Smooth muscle cell (in vitro differentiated cells): ENCODE results near the gene CHRNB1. TPM values are rescaled to one million over a fixed set of nuclear protein-coding genes. Genes with fewer than 3 reads are reported as not detected.

Experiments used
- DNase-seq: peaks from one replicate; lab custom pipeline; 2025; ENCODE audit not compliant: unreplicated experiment; lab: John Stamatoyannopoulos, UW
- H2AFZ ChIP-seq: fragments of 200-600 bp; sonication (generic); 2 replicates; pipeline ENCODE4 v1.6.0; 2016; ENCODE audit warnings: antibody characterized with exemption, low read depth, mild to moderate bottlenecking
- H3F3A ChIP-seq: fragments of 200-600 bp; sonication (generic); 2 replicates; pipeline ENCODE4 v1.6.0; 2017; ENCODE audit warnings: antibody characterized with exemption, low read depth
- H3K27ac ChIP-seq: fragments of 200-600 bp; sonication (generic); 2 replicates; pipeline ENCODE4 v1.5.1; 2016; ENCODE audit warnings: low read depth, mild to moderate bottlenecking
- H3K27me3 ChIP-seq: fragments of 200-600 bp; sonication (generic); 2 replicates; pipeline ENCODE4 v1.6.1; 2016; ENCODE audit warnings: low read depth, mild to moderate bottlenecking
- H3K36me3 ChIP-seq: fragments of 200-600 bp; sonication (generic); 2 replicates; pipeline ENCODE4 v1.5.1; 2016; ENCODE audit warnings: low read depth
- H3K4me1 ChIP-seq: fragments of 200-600 bp; sonication (generic); 2 replicates; pipeline ENCODE4 v1.5.1; 2016; ENCODE audit warnings: low read depth
- H3K4me2 ChIP-seq: fragments of 200-600 bp; sonication (generic); 2 replicates; pipeline ENCODE4 v1.6.0; 2016; ENCODE audit warnings: mild to moderate bottlenecking
- H3K4me3 ChIP-seq: fragments of 200-600 bp; sonication (generic); 2 replicates; pipeline ENCODE4 v1.5.1; 2016; ENCODE audit warnings: mild to moderate bottlenecking
- H3K79me2 ChIP-seq: fragments of 200-600 bp; sonication (generic); 2 replicates; pipeline ENCODE4 v1.6.0; 2016; ENCODE audit warnings: low read depth, mild to moderate bottlenecking
- H3K9ac ChIP-seq: fragments of 200-600 bp; sonication (generic); 2 replicates; pipeline ENCODE4 v1.6.0; 2016; ENCODE audit warnings: low read depth
- H3K9me3 ChIP-seq: fragments of 200-600 bp; sonication (generic); replicated peaks from 2 replicates; pipeline ENCODE4 v1.5.1; 2016; ENCODE audit warnings: low read depth
- H4K20me1 ChIP-seq: fragments of 200-600 bp; sonication (generic); 2 replicates; pipeline ENCODE4 v1.6.0; 2016; ENCODE audit warnings: low read depth
- WGBS: methylation state at CpG from one replicate; pipeline ENCODE4 v1.1.7; 2016; ENCODE audit warnings: low lambda C conversion rate; 5-methylcytosine and 5-hydroxymethylcytosine counted together
- polyA plus RNA-seq: library from polyadenylated mRNA; unstranded; fragments of >200 nt; fragmentation: Nextera tagmentation; extraction: Ambion mirVana; gene quantifications from 2 replicates; pipeline ENCODE4 v1.2.1, GENCODE V29; 2016
- total RNA-seq: library from RNA; depleted of rRNA; stranded (reverse); fragments of >200 nt; gene quantifications from 2 replicates; pipeline ENCODE4 v1.2.3, GENCODE V29; 2014
- TF ChIP-seq, protein P1 (sequence below): fragments of 200-600 bp; sonication (generic); IDR thresholded peaks from 2 replicates; pipeline ENCODE4 v1.5.1; 2017; ENCODE audit warnings: borderline replicate concordance, mild to moderate bottlenecking, antibody characterized with exemption; ENCODE audit not compliant: insufficient read depth, poor library complexity, severe bottlenecking

The CHRNB1 gene
- total and polyA plus RNA-seq, 2 experiments from 2014 or later = 12.2 to 19.0 TPM

DNA sequence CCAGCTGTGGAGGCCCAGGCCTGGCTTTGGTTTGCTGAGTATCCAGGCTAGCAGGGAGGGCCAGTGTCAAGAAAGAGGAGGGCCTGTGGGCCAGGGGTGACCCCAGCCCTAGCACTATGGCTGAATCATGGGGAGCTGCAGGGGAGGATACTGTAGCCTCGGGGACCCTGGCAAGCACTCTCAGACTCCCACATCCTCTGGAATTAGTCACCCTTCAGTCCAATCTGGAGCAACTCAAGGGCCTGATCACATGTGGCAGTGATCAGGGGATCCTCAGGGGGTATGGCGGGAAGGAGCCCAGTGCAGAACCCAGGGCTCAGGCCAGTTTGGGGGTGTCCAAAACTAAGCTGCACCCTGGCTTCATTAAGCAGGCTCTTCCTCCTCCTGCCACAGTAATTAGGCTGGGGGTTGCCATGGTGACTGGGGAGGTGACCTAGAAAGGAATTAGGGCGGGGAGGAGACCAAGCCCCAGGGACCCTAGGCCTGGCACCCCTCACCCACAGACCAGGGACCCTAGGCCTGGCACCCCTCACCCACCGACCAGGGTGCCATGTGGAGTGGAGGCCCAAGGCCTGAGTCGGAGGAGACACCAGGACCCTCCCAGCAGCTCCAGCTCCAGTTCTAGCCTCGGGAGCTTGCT is 31.4 kb upstream of the CHRNB1 start:
- Histone ChIP-seq H3K27me3 (no peaks in the 10 kb centered on the region), H3K9ac (no peak overlapping the region), H3F3A (no peaks in the 10 kb centered on the region), H4K20me1 (peaks cover 7% of the 10 kb centered on the region), H3K79me2 (no peaks in the 10 kb centered on the region), H3K4me2 (no peak overlapping the region), H3K27ac (no peak overlapping the region), H3K4me3 (no peak overlapping the region), H3K9me3 (no peaks in the 10 kb centered on the region), H3K36me3 (no peaks in the 10 kb centered on the region), H3K4me1 (no peaks in the 10 kb centered on the region), H2AFZ (no peak overlapping the region)
- no peak for DNase-seq
- WGBS = 87% methylated on average over 6 of the region's 6 CpGs
- TF ChIP-seq, protein P1, sequence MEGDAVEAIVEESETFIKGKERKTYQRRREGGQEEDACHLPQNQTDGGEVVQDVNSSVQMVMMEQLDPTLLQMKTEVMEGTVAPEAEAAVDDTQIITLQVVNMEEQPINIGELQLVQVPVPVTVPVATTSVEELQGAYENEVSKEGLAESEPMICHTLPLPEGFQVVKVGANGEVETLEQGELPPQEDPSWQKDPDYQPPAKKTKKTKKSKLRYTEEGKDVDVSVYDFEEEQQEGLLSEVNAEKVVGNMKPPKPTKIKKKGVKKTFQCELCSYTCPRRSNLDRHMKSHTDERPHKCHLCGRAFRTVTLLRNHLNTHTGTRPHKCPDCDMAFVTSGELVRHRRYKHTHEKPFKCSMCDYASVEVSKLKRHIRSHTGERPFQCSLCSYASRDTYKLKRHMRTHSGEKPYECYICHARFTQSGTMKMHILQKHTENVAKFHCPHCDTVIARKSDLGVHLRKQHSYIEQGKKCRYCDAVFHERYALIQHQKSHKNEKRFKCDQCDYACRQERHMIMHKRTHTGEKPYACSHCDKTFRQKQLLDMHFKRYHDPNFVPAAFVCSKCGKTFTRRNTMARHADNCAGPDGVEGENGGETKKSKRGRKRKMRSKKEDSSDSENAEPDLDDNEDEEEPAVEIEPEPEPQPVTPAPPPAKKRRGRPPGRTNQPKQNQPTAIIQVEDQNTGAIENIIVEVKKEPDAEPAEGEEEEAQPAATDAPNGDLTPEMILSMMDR = no peak

DNA sequence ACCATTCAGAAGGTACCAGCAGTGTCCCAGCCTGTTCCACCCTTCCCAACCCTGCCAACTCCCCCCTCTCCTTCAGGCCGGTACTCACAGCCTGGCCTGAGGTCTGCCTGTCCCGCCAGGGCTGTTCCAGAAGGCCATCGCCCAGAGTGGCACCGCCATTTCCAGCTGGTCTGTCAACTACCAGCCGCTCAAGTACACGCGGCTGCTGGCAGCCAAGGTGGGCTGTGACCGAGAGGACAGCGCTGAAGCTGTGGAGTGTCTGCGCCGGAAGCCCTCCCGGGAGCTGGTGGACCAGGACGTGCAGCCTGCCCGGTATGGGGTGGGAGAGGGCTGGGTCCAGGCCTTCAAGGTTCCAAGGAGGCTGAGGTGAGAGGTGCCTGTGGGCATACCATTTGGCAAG is 30.0 kb upstream of the CHRNB1 start:
- H4K20me1 ChIP-seq = peaks cover 7% of the 10 kb centered on the region
- TF ChIP-seq, protein P1 = no peak
- no peaks in the 10 kb centered on the region for H3K4me1 ChIP-seq
- H3K4me2 ChIP-seq = no peak overlapping the region
- WGBS = 90% methylated on average over 14 of the region's 14 CpGs
- no peaks in the 10 kb centered on the region for H3F3A ChIP-seq
- no peak for DNase-seq
- H3K27me3 ChIP-seq = no peaks in the 10 kb centered on the region
- no peaks in the 10 kb centered on the region for H3K79me2 ChIP-seq
- H3K36me3 ChIP-seq = no peaks in the 10 kb centered on the region
- H3K9me3 ChIP-seq = no peaks in the 10 kb centered on the region
- H2AFZ ChIP-seq = no peak overlapping the region
- no peak overlapping the region for H3K4me3 ChIP-seq
- H3K9ac ChIP-seq = no peak overlapping the region
- no peak overlapping the region for H3K27ac ChIP-seq

DNA sequence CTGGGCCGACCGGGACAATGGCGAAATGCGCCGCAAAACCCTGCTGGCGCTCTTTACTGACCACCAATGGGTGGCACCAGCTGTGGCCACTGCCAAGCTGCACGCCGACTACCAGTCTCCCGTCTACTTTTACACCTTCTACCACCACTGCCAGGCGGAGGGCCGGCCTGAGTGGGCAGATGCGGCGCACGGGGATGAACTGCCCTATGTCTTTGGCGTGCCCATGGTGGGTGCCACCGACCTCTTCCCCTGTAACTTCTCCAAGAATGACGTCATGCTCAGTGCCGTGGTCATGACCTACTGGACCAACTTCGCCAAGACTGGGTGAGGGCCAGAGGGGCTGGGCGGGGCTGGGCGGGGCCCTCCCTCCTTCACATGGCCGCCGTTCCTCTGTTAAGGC is 29.1 kb upstream of the CHRNB1 start:
- peaks cover 6% of the 10 kb centered on the region for H4K20me1 ChIP-seq
- no peaks in the 10 kb centered on the region for H3K4me1 ChIP-seq
- H3K4me2 ChIP-seq = no peak overlapping the region
- H3F3A ChIP-seq = no peaks in the 10 kb centered on the region
- TF ChIP-seq, protein P1 = no peak
- H3K27me3 ChIP-seq = no peaks in the 10 kb centered on the region
- no peaks in the 10 kb centered on the region for H3K79me2 ChIP-seq
- 95% methylated on average over 23 of the region's 23 CpGs for WGBS
- no peak overlapping the region for H3K9ac ChIP-seq
- no peaks in the 10 kb centered on the region for H3K36me3 ChIP-seq
- DNase-seq = no peak
- no peak overlapping the region for H3K27ac ChIP-seq
- no peaks in the 10 kb centered on the region for H3K9me3 ChIP-seq
- no peak overlapping the region for H3K4me3 ChIP-seq
- no peak overlapping the region for H2AFZ ChIP-seq

DNA sequence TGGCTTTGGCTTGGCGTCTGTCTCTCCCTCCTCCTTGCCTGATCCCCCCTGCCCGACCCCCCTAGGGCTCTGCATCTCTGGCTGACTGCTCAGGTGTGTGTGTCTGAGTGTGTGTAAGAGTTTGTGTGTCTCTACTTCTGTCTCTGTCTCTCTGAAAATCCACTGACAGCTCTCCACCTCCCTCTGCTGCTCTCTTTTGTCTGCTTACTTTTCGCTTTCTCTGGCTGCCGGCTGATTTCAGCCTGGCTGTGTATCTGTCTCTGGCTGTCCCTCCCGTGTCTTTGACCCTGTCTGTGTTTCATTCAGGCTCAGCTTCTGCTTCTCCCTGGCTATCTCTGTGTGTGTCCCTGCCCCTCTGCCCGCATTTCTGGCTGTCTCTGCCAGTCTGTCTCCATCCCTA is 28.5 kb upstream of the CHRNB1 start:
- Histone ChIP-seq H3K27ac (no peak overlapping the region), H3K4me3 (no peak overlapping the region), H3F3A (no peaks in the 10 kb centered on the region), H4K20me1 (peaks cover 5% of the 10 kb centered on the region), H3K9ac (no peak overlapping the region), H2AFZ (no peak overlapping the region), H3K79me2 (no peaks in the 10 kb centered on the region), H3K27me3 (no peaks in the 10 kb centered on the region), H3K9me3 (no peaks in the 10 kb centered on the region), H3K36me3 (no peaks in the 10 kb centered on the region), H3K4me2 (no peak overlapping the region), H3K4me1 (no peaks in the 10 kb centered on the region)
- TF ChIP-seq, protein P1 = no peak
- 95% methylated on average over 6 of the region's 6 CpGs for WGBS
- DNase-seq = no peak
